ENCODE data around the gene TNRC18. TPM values are rescaled to one million over a fixed set of nuclear protein-coding genes. Genes with fewer than 3 reads are reported as not detected.
"Not testable (repeated sequence)": the region's sequence is repeated elsewhere in the genome, so short reads cannot be mapped to it uniquely, and the experiment has no call there.

The TNRC18 gene
- total RNA-seq, 1 donor from 2014 or later = 104 TPM

DNA sequence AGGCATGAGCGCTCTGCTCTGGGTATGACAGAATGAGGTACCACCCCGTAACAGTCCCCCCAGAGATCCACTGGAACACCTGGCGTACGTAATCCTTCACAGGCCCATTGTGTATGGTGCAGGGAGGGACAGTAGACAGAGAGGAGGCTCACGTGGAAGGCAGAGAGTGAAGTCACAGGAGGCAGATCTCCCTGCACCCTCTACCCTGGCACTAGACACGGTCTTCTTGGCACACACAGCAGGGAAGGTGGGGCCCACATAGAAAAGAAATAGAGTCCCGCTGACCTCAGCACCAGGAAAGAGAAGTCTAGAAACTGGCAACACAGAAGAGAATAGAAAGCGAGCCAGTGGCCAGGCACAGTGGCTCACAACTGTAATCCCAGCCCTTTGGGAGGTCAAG, 89.0 kb downstream of the TNRC18 start:
- TF ChIP-seq, protein P1, sequence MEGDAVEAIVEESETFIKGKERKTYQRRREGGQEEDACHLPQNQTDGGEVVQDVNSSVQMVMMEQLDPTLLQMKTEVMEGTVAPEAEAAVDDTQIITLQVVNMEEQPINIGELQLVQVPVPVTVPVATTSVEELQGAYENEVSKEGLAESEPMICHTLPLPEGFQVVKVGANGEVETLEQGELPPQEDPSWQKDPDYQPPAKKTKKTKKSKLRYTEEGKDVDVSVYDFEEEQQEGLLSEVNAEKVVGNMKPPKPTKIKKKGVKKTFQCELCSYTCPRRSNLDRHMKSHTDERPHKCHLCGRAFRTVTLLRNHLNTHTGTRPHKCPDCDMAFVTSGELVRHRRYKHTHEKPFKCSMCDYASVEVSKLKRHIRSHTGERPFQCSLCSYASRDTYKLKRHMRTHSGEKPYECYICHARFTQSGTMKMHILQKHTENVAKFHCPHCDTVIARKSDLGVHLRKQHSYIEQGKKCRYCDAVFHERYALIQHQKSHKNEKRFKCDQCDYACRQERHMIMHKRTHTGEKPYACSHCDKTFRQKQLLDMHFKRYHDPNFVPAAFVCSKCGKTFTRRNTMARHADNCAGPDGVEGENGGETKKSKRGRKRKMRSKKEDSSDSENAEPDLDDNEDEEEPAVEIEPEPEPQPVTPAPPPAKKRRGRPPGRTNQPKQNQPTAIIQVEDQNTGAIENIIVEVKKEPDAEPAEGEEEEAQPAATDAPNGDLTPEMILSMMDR (IDR thresholded peaks at IDR 0.05) = no peak

DNA sequence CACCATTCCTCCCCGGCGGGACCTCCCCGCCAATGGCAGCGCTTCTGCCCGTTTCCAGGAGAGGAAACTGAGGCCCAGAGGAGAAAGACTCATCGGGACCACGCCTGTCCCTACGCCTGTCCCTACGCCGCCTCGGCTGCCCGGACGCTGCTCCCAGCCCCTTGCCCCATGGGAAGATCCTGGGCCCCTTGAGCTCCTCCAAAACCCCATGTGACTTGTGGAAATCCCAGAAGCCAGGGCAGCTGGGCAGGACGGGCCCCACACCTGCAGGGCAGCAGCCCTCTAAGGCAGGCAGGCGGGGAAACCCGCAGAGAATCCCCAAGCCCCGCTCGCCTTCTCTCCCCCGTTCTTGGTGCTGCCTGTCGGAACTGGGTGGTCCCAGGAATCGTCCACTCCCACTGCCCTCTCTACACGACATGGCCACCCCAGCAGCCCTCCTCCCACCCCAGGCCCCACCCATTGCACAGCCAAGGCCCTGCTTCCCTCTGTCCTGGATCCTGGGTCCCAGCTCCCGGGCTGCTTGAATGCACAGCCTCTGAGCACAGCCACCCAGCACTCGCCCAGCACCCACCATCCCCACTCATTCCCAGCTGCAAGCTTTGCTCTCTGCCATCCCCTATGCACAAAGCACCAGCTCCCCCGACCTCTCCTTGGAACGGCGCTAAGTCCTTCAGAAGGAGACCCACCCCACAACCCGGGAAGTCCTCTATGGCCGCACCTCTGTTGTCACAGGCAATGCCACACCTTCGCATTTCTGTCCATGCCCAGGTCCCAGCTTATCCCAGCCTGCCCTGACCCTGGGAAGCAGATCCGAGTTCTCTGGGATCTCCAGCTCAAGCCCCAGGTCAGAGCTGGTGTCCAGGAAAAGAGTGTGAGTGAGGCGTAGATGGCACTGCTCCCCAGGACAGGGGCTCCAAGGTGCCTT, 90.3 kb downstream of the TNRC18 start:
- peaks cover 5% of the 10 kb centered on the region for H3K9me3 ChIP-seq
- H3K27ac ChIP-seq = no peak overlapping the region
- peak; percentile 20 to 45 for ATAC-seq
- DNase-seq = no peak
- no peaks in the 10 kb centered on the region for H3K27me3 ChIP-seq (ENCODE audit: low read depth)
- peaks cover 96% of the 10 kb centered on the region for H3K36me3 ChIP-seq
- no peak overlapping the region for H3K4me3 ChIP-seq
- TF ChIP-seq, protein P1 (IDR thresholded peaks at IDR 0.05) = no peak
- H3K4me1 ChIP-seq = no peaks in the 10 kb centered on the region
- intact Hi-C loops (cut with DNase I) = no loop called here

More for the DNA sequence above, 89.0 kb downstream of the TNRC18 start:
- Histone ChIP-seq H3K36me3 (peaks cover 94% of the 10 kb centered on the region), H3K4me3 (no peak overlapping the region), H3K27ac (no peak overlapping the region), H3K27me3 (ENCODE audit: low read depth) (no peaks in the 10 kb centered on the region), H3K4me1 (no peaks in the 10 kb centered on the region), H3K9me3 (peaks cover 5% of the 10 kb centered on the region)
- no peak for DNase-seq
- ATAC-seq = no peak
- intact Hi-C loops (cut with DNase I) = no loop called here

DNA sequence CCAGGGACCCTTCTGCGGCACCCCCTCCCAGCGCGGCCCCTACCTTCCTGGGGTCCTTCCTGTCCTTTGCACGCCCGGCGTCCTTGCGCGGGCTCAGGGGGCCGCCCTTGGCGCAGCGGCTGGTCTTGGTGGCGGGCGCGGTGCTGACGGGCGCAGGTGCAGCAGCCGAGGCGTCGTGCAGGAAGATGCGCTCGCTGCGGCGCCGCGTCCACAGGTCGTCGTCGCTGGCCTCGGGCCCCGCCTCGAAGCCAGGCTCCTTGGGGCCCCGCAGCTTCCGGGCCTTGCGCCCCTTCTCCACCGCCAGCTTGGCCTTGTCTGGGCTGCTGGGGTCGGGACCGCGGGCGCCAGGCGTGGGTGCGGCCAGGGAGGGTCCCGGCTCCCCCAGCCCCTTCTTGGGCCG, 91.1 kb downstream of the TNRC18 start:
- Histone ChIP-seq H3K27ac (no peak overlapping the region), H3K4me3 (no peak overlapping the region), H3K36me3 (peaks cover 96% of the 10 kb centered on the region), H3K4me1 (no peaks in the 10 kb centered on the region), H3K27me3 (ENCODE audit: low read depth) (no peaks in the 10 kb centered on the region), H3K9me3 (peaks cover 5% of the 10 kb centered on the region)
- DNase-seq (no peak), ATAC-seq (peak in 1 of 2 donors; percentile 18)
- intact Hi-C loops (cut with DNase I) = no loop called here
- TF ChIP-seq, protein P1 (IDR thresholded peaks at IDR 0.05) = no peak

DNA sequence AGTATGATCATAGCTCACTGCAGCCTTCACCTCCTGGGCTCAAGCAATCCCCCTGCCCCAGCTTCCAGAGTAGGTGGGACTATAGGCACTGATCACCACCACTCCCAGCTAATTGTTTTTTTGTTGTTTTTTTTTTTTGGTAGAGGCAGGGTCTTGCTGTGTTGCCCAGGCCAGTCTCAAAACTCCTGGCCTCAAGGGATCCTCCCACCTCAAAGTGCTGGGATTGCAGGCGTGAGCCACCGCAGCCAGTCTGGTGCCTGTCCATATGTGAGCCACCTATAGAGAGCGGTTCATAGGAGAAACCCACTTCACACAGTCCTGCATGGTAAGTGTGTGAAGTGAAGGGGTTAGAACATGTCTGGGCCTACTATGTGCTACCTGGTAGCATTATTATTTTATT, 93.3 kb downstream of the TNRC18 start:
- Histone ChIP-seq H3K27me3 (ENCODE audit: low read depth) (no peaks in the 10 kb centered on the region), H3K27ac (no peak overlapping the region), H3K36me3 (peaks cover 92% of the 10 kb centered on the region), H3K4me1 (no peaks in the 10 kb centered on the region), H3K4me3 (no peak overlapping the region), H3K9me3 (no peaks in the 10 kb centered on the region)
- TF ChIP-seq, protein P1 (IDR thresholded peaks at IDR 0.05) = no peak
- no peak for DNase-seq
- intact Hi-C loops (cut with DNase I) = no loop called here
- ATAC-seq = no peak

DNA sequence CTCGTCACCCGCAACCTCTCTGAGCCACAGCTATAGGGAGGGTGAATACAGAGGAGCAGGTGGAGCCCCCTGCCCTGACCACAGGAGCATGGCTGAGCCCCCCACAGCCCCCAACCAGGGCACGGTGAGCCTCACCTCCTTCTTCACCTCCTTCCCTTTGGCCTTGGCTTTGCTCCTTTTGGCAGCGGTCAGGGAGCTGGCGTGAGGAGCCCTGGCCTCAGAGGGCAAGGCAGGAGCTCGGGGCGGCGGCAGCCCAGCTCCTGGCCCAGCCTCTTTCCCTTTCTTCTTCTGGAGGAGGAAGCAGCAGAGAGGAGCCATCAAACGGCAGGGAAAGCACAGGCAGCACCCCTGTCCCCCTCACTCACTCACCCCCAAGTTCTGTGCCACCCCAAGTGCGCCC, 98.7 kb downstream of the TNRC18 start:
- H3K4me1 ChIP-seq = no peaks in the 10 kb centered on the region
- DNase-seq (no peak), ATAC-seq (no peak)
- intact Hi-C loops (cut with DNase I) = no loop called here
- H3K36me3 ChIP-seq = peaks cover 92% of the 10 kb centered on the region
- H3K4me3 ChIP-seq = no peak overlapping the region
- TF ChIP-seq, protein P1 (IDR thresholded peaks at IDR 0.05) = no peak
- no peaks in the 10 kb centered on the region for H3K27me3 ChIP-seq (ENCODE audit: low read depth)
- H3K9me3 ChIP-seq = no peaks in the 10 kb centered on the region
- no peak overlapping the region for H3K27ac ChIP-seq

DNA sequence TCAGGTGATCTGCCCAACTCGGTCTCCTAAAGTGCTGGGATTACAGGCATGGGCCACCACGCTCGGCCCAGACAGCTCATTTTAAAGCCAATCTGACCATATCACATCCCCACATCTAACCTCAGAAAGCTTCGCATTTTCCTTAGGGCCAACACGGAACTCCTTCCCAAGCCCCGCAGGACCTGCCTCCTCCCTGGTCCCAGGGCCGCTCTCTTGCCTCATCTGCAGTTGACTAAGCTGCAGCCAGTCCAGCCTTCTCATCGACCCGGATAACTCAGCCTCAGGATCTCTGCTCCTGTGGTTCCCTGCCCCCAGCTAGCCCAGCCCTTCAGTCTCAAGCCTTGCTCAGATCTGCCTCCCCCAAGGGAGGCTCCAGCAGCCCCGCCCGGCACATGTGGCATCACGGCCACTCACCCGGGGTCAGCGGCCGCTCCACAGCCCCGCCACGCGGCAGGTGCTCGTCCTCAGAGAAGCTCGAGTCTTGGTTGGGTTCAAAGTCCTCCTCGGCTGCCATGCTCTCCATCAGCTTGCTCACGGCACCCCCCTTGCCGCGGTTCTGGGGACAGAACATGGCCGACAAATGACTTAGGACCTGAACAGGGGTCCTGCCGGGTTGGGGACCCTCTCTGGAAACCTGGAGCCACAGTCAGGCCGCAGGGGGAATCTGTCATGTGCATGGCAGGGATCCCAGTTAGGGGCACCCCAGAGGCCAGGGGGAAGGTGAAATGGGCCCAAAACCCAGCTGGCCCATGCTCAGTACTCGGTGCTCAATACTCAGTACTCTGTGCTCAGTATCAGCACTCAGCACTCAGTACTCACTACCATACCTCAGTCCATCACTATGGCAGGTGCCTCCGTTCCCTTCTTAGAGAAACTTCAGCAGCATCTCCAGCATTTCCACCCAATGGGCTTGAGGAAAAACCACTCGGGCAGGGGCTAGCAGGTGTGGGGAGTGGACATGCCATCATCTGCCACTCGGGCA, 99.5 kb downstream of the TNRC18 start:
- DNase-seq; H3K27me3 ChIP-seq (ENCODE audit: low read depth); H3K4me1 ChIP-seq; ATAC-seq; H3K4me3 ChIP-seq; H3K27ac ChIP-seq; intact Hi-C loops (cut with DNase I); H3K9me3 ChIP-seq: not testable (repeated sequence)
- H3K36me3 ChIP-seq = peaks cover 92% of the 10 kb centered on the region
